ENCODE measurements around the gene TSC22D3. TPM values are rescaled to one million over a fixed set of nuclear protein-coding genes. Genes with fewer than 3 reads are reported as not detected.

Gene TSC22D3
- polyA plus RNA-seq, 1 experiment = 34.7 TPM

- Histone ChIP-seq H3K36me3 (ENCODE audit: control insufficient read depth, insufficient read depth, low read length) (no peaks in the 10 kb centered on the region), H3K4me3 (ENCODE audit: low read depth, low read length) (no peak overlapping the region), H3K27me3 (ENCODE audit: control insufficient read depth, insufficient read depth, low read length) (0 out of 2 replicates have a peak, but pooled peaks cover 1% of the 10 kb centered on the region)
- POLR2A ChIA-PET = no interaction called here
- no peak for DNase-seq (ENCODE audit: low read depth)
- CTCF ChIA-PET = no interaction called here
- no peak for TF ChIP-seq CTCF (IDR thresholded peaks at IDR 0.05; ENCODE audit: insufficient read depth, low read depth, low read length)
Observed at GRCh38 chrX:107752043-107752442, 23.5 kb downstream of the TSC22D3 start.

- TF ChIP-seq CTCF (IDR thresholded peaks at IDR 0.05; ENCODE audit: insufficient read depth, low read depth, low read length) = no peak
- DNase-seq (ENCODE audit: low read depth) = no peak
- H3K36me3 ChIP-seq (ENCODE audit: control insufficient read depth, insufficient read depth, low read length) = no peaks in the 10 kb centered on the region
- H3K27me3 ChIP-seq (ENCODE audit: control insufficient read depth, insufficient read depth, low read length) = 0 out of 2 replicates have a peak, but pooled peaks cover 1% of the 10 kb centered on the region
- CTCF ChIA-PET = interaction anchor here (1.1 kb wide), 1 partner anchor 78 kb away, joined by 4 read pairs; no protein-coding TSS in a partner anchor
- H3K4me3 ChIP-seq (ENCODE audit: low read depth, low read length) = no peak overlapping the region
- POLR2A ChIA-PET = no interaction called here
Observed at GRCh38 chrX:107750861-107751445, 24.6 kb downstream of the TSC22D3 start.

- H3K27me3 ChIP-seq (ENCODE audit: control insufficient read depth, insufficient read depth, low read length) = 0 out of 2 replicates have a peak, but pooled peaks cover under 1% of the 10 kb centered on the region
Observed at GRCh38 chrX:107750263-107750662, 25.3 kb downstream of the TSC22D3 start.

GRCh38 chrX:107748506-107748905, 27.1 kb downstream of the TSC22D3 start:
- Histone ChIP-seq H3K4me3 (ENCODE audit: low read depth, low read length) (no peak overlapping the region), H3K27me3 (ENCODE audit: control insufficient read depth, insufficient read depth, low read length) (no peaks in the 10 kb centered on the region), H3K36me3 (ENCODE audit: control insufficient read depth, insufficient read depth, low read length) (no peaks in the 10 kb centered on the region)
- TF ChIP-seq CTCF (IDR thresholded peaks at IDR 0.05; ENCODE audit: insufficient read depth, low read depth, low read length) = no peak
- POLR2A ChIA-PET = no interaction called here
- CTCF ChIA-PET = interaction anchor here (0.7 kb wide), 1 partner anchor 75 kb away, joined by 5 read pairs; no protein-coding TSS in a partner anchor
- no peak for DNase-seq (ENCODE audit: low read depth)

More at GRCh38 chrX:107750263-107750662, 25.3 kb downstream of the TSC22D3 start:
- DNase-seq (ENCODE audit: low read depth) = no peak
- Histone ChIP-seq H3K4me3 (ENCODE audit: low read depth, low read length) (no peak overlapping the region), H3K36me3 (ENCODE audit: control insufficient read depth, insufficient read depth, low read length) (no peaks in the 10 kb centered on the region)
- TF ChIP-seq CTCF (IDR thresholded peaks at IDR 0.05; ENCODE audit: insufficient read depth, low read depth, low read length) = no peak
- ChIA-PET CTCF (interaction anchor here (1.1 kb wide), 1 partner anchor 77 kb away, joined by 4 read pairs; no protein-coding TSS in a partner anchor), POLR2A (no interaction called here)

GRCh38 chrX:107747596-107748161, 27.9 kb downstream of the TSC22D3 start:
- no peak for DNase-seq (ENCODE audit: low read depth)
- ChIA-PET CTCF (no interaction called here), POLR2A (no interaction called here)
- Histone ChIP-seq H3K36me3 (ENCODE audit: control insufficient read depth, insufficient read depth, low read length) (no peaks in the 10 kb centered on the region), H3K4me3 (ENCODE audit: low read depth, low read length) (no peak overlapping the region), H3K27me3 (ENCODE audit: control insufficient read depth, insufficient read depth, low read length) (no peaks in the 10 kb centered on the region)
- no peak for TF ChIP-seq CTCF (IDR thresholded peaks at IDR 0.05; ENCODE audit: insufficient read depth, low read depth, low read length)

All from BJ (cell line).